GM08714 (cell line): ENCODE results near the gene DCUN1D2.

Experiments
- H3K4me3 ChIP-seq: fragments of 200-500 bp; sonication (Bioruptor generic); 2 replicates; pipeline ENCODE4 v1.5.1; 2014; ENCODE audit warnings: mild to moderate bottlenecking, low read length, inconsistent platforms
- ZNF274 ChIP-seq: IDR thresholded peaks from 2 replicates; pipeline ENCODE4 v1.6.1; 2012; ENCODE audit warnings: mild to moderate bottlenecking, low read depth, low read length

The DCUN1D2 gene

GRCh38 chr13:113428871-113429607 lies 61.5 kb downstream of the DCUN1D2 start:
- H3K4me3 ChIP-seq, result no peak overlapping the region
- no peak for TF ChIP-seq ZNF274

- no peak for TF ChIP-seq ZNF274
- H3K4me3 ChIP-seq, result no peak overlapping the region
These were observed 62.0 kb downstream of the DCUN1D2 start for GRCh38 chr13:113428469-113428865.

GRCh38 chr13:113427562-113428468 lies 62.7 kb downstream of the DCUN1D2 start:
- TF ChIP-seq ZNF274, result no peak
- no peak overlapping the region for H3K4me3 ChIP-seq

GRCh38 chr13:113426591-113426986 lies 63.9 kb downstream of the DCUN1D2 start:
- no peak overlapping the region for H3K4me3 ChIP-seq
- TF ChIP-seq ZNF274, result no peak

- no peak for TF ChIP-seq ZNF274
- H3K4me3 ChIP-seq, result no peak overlapping the region
These were observed 64.4 kb downstream of the DCUN1D2 start for GRCh38 chr13:113425941-113426590.

- no peak overlapping the region for H3K4me3 ChIP-seq
- no peak for TF ChIP-seq ZNF274
These were observed 66.9 kb downstream of the DCUN1D2 start for GRCh38 chr13:113423520-113424163.

- no peak overlapping the region for H3K4me3 ChIP-seq
- no peak for TF ChIP-seq ZNF274
These were observed 67.5 kb downstream of the DCUN1D2 start for GRCh38 chr13:113422807-113423519.

GRCh38 chr13:113421673-113422270 lies 68.7 kb downstream of the DCUN1D2 start:
- H3K4me3 ChIP-seq, result no peak overlapping the region
- no peak for TF ChIP-seq ZNF274

- no peak overlapping the region for H3K4me3 ChIP-seq
- TF ChIP-seq ZNF274, result no peak
These were observed 69.5 kb downstream of the DCUN1D2 start for GRCh38 chr13:113420833-113421600.

GRCh38 chr13:113420232-113420631 lies 70.3 kb downstream of the DCUN1D2 start:
- H3K4me3 ChIP-seq, result no peak overlapping the region
- no peak for TF ChIP-seq ZNF274

- no peak overlapping the region for H3K4me3 ChIP-seq
- no peak for TF ChIP-seq ZNF274
These were observed 70.8 kb downstream of the DCUN1D2 start for GRCh38 chr13:113419531-113420193.

GRCh38 chr13:113418722-113419049 lies 71.8 kb downstream of the DCUN1D2 start:
- H3K4me3 ChIP-seq, result no peak overlapping the region
- no peak for TF ChIP-seq ZNF274
